CD4-positive, alpha-beta T cell (primary cell): ENCODE results near the gene ERMAP. TPM values are rescaled to one million over a fixed set of nuclear protein-coding genes. Genes with fewer than 3 reads are reported as not detected.

Experiments
- ATAC-seq: fragments of 200-7000 bp; cut with Tn5 transposase; one replicate; pipeline ENCODE4 v1.10.0; 2022; ENCODE audit warnings: mild to moderate bottlenecking; ENCODE audit not compliant: poor library complexity
- CTCF ChIA-PET: fragments of 350-600 bp; sonication (Branson Sonifier 250); formaldehyde crosslinking; loops from one replicate; lab custom pipeline; 2021; ENCODE audit warnings: antibody characterized with exemption, inconsistent platforms; lab: Charles Lee
- POLR2A ChIA-PET: fragments of 350-600 bp; sonication (Branson Sonifier 250); formaldehyde crosslinking; loops from one replicate; lab custom pipeline; 2021; ENCODE audit warnings: antibody characterized with exemption, inconsistent platforms; lab: Charles Lee
- DNase-seq, 14 experiments: peaks; one replicate each; pipeline ENCODE4 v3.0.0-alpha.2; 2013 to 2020; ENCODE audit warnings: mixed read lengths in 2 of 14
- H3K27ac ChIP-seq, 2 donors: one replicate each; pipeline versions ENCODE4 v1.5.1 to v1.7.0; 2013; ENCODE audit warnings: low read length in 2 of 2, low read depth in 1 of 2, mild to moderate bottlenecking in 1 of 2
- H3K27me3 ChIP-seq, 2 experiments: 1 replicate in 1 of 2; 2 replicates in 1 of 2; pipeline versions ENCODE4 v1.6.1 to v1.7.0; 2013; ENCODE audit warnings: low read length in 2 of 2, control low read depth in 1 of 2, mild to moderate bottlenecking in 1 of 2, moderate library complexity in 1 of 2; ENCODE audit not compliant: insufficient read depth in 2 of 2, control insufficient read depth in 1 of 2
- H3K36me3 ChIP-seq: one replicate; pipeline ENCODE4 v1.6.1; 2013; ENCODE audit warnings: low read length, control low read depth; ENCODE audit not compliant: insufficient read depth
- H3K4me1 ChIP-seq: one replicate; pipeline ENCODE4 v1.6.1; 2013; ENCODE audit warnings: low read length, control low read depth; ENCODE audit not compliant: insufficient read depth
- H3K4me3 ChIP-seq: one replicate; pipeline ENCODE4 v1.5.1; 2013; ENCODE audit warnings: mild to moderate bottlenecking, low read length, moderate library complexity
- H3K9me3 ChIP-seq, 2 experiments: 1 replicate in 1 of 2; 2 replicates in 1 of 2; pipeline versions ENCODE4 v1.6.1 to v1.7.0; 2013; ENCODE audit warnings: low read length in 2 of 2, mild to moderate bottlenecking in 2 of 2, control low read depth in 1 of 2, moderate library complexity in 1 of 2; ENCODE audit not compliant: control insufficient read depth in 1 of 2, insufficient read depth in 1 of 2
- H3K27ac Mint-ChIP-seq: one replicate; pipeline ENCODE4 v1.8.0; 2020; ENCODE audit warnings: mixed read lengths
- H3K27me3 Mint-ChIP-seq: one replicate; pipeline ENCODE4 v1.8.0; 2021; ENCODE audit warnings: mixed read lengths
- H3K36me3 Mint-ChIP-seq: one replicate; pipeline ENCODE4 v1.8.0; 2021; ENCODE audit warnings: low read depth, mixed read lengths
- H3K4me1 Mint-ChIP-seq: one replicate; pipeline ENCODE4 v1.8.0; 2021; ENCODE audit warnings: low read depth, mixed read lengths
- H3K4me3 Mint-ChIP-seq: one replicate; pipeline ENCODE4 v1.8.0; 2020; ENCODE audit warnings: mild to moderate bottlenecking, mixed read lengths
- H3K9me3 Mint-ChIP-seq: one replicate; pipeline ENCODE4 v1.8.0; 2020; ENCODE audit warnings: mixed read lengths
- CTCF ChIP-seq: fragments of 200-600 bp; IDR thresholded peaks from one replicate; pipeline ENCODE4 v1.8.0; 2022; ENCODE audit warnings: antibody characterized with exemption, mild to moderate bottlenecking
- intact Hi-C, 2 experiments: fragments of 100-400 bp; cut with DNase I in 1 of 2; cut with micrococcal nuclease in 1 of 2; formaldehyde crosslinking; loops; one replicate each; pipeline versions ENCODE4 v1.15.1 to v1.9.0; 2023 to 2025; cut with DNase I, micrococcal nuclease
- total RNA-seq, 174 experiments: library from RNA in 2 of 174; stranded (reverse) in 2 of 174; gene quantifications; one replicate each; pipeline ENCODE4 v1.2.3 and lab custom pipeline; 2021 to 2026

The ERMAP gene
- total RNA-seq, 2 experiments from 2014 or later = 4.4 to 5.0 TPM

- ChIA-PET POLR2A (interaction anchor here (1.0 to 3.3 kb wide), 8 partner anchors 9 to 482 kb away, joined by 3 to 53 read pairs (median 6); partner anchors contain the start of genes C1orf50, P3H1, PPIH and YBX1), CTCF (interaction anchor here (0.6 to 3.4 kb wide), 4 partner anchors 30 to 257 kb away, joined by 3 to 20 read pairs (median 6); partner anchors contain the start of gene ZNF691)
- H3K27me3 ChIP-seq = no peaks in the 10 kb centered on the region
- Mint-ChIP-seq H3K4me3 (peak overlapping the region; percentile 96), H3K27me3 (no peaks in the 10 kb centered on the region), H3K36me3 (peaks cover 29% of the 10 kb centered on the region), H3K4me1 (peaks cover 32% of the 10 kb centered on the region), H3K27ac (peak overlapping the region; percentile 89), H3K9me3 (no peaks in the 10 kb centered on the region)
- DNase-seq (peak in 2 of 14 experiments; percentile 3 to 10), ATAC-seq (peak; percentile 11)
- no peaks in the 10 kb centered on the region for H3K9me3 ChIP-seq
- peak overlapping the region; percentile 77 to 79 for H3K27ac ChIP-seq
- peaks cover 10% of the 10 kb centered on the region for H3K4me1 ChIP-seq
- intact Hi-C loops = loop anchor here (1.0 to 10.0 kb wide), 7 partner anchors 31 to 1129 kb away; partner anchors contain the start of genes C1orf50 (in 2 of the 2), P3H1 (in 2 of the 2), CFAP57 (in 1 of the 2) and EBNA1BP2 (in 1 of the 2)
- H3K4me3 ChIP-seq = peak overlapping the region; percentile 78
- no peak for TF ChIP-seq CTCF
- H3K36me3 ChIP-seq = peaks cover 5% of the 10 kb centered on the region
These were observed 859 bp upstream of the ERMAP start for GRCh38 chr1:42815941-42816584.

GRCh38 chr1:42817440-42817767 is 482 bp downstream of the ERMAP start:
- ChIA-PET POLR2A (interaction anchor here (0.9 to 3.3 kb wide), 7 partner anchors 15 to 136 kb away, joined by 3 to 53 read pairs (median 4); partner anchors contain the start of genes C1orf50, P3H1, YBX1 and ZNF691), CTCF (interaction anchor here (0.9 to 3.4 kb wide), 5 partner anchors 29 to 256 kb away, joined by 3 to 20 read pairs (median 3); partner anchors contain the start of gene ZNF691)
- peak overlapping the region; percentile 78 for H3K4me3 ChIP-seq
- H3K27me3 ChIP-seq = no peaks in the 10 kb centered on the region
- H3K36me3 ChIP-seq = no peaks in the 10 kb centered on the region
- peaks cover 10% of the 10 kb centered on the region for H3K4me1 ChIP-seq
- H3K27me3 Mint-ChIP-seq = no peaks in the 10 kb centered on the region
- peak overlapping the region; percentile 89 for H3K27ac Mint-ChIP-seq
- peaks cover 20% of the 10 kb centered on the region for H3K36me3 Mint-ChIP-seq
- intact Hi-C loops = loop anchor here (1.0 to 10.0 kb wide), 7 partner anchors 29 to 1127 kb away; partner anchors contain the start of genes ZNF691 (in 2 of the 2), C1orf50 (in 1 of the 2), CFAP57 (in 1 of the 2) and EBNA1BP2 (in 1 of the 2)
- H3K9me3 Mint-ChIP-seq = no peaks in the 10 kb centered on the region
- H3K4me1 Mint-ChIP-seq = peaks cover 27% of the 10 kb centered on the region
- no peak for ATAC-seq
- no peak overlapping the region for H3K27ac ChIP-seq
- H3K9me3 ChIP-seq = no peaks in the 10 kb centered on the region
- no peak for DNase-seq
- no peak for TF ChIP-seq CTCF
- peak overlapping the region; percentile 87 for H3K4me3 Mint-ChIP-seq

GRCh38 chr1:42817976-42818375 is 1.1 kb downstream of the ERMAP start:
- intact Hi-C loops = loop anchor here (1.0 to 10.0 kb wide), 7 partner anchors 28 to 1127 kb away; partner anchors contain the start of genes ZNF691 (in 2 of the 2), C1orf50 (in 1 of the 2), CFAP57 (in 1 of the 2) and EBNA1BP2 (in 1 of the 2)
- Histone ChIP-seq H3K9me3 (no peaks in the 10 kb centered on the region), H3K36me3 (no peaks in the 10 kb centered on the region), H3K27ac (no peak overlapping the region), H3K27me3 (no peaks in the 10 kb centered on the region), H3K4me3 (no peak overlapping the region), H3K4me1 (peaks cover 10% of the 10 kb centered on the region)
- TF ChIP-seq CTCF = no peak
- no peak for DNase-seq
- Mint-ChIP-seq H3K9me3 (no peaks in the 10 kb centered on the region), H3K27ac (peak overlapping the region; percentile 89), H3K27me3 (no peaks in the 10 kb centered on the region), H3K4me1 (peaks cover 27% of the 10 kb centered on the region), H3K4me3 (peak overlapping the region; percentile 87), H3K36me3 (peaks cover 19% of the 10 kb centered on the region)
- CTCF ChIA-PET = interaction anchor here (0.7 to 3.4 kb wide), 5 partner anchors 13 to 256 kb away, joined by 3 to 20 read pairs (median 3); partner anchors contain the start of gene ZNF691
- no peak for ATAC-seq
- POLR2A ChIA-PET = interaction anchor here (0.9 to 3.3 kb wide), 7 partner anchors 15 to 136 kb away, joined by 3 to 53 read pairs (median 4); partner anchors contain the start of genes C1orf50, P3H1, YBX1 and ZNF691
